ENCODE measurements around the gene MICAL2.
A peak's percentile ranks its signal among the peaks of the same experiment; 100 is the strongest.

MICAL2 gene

DNA sequence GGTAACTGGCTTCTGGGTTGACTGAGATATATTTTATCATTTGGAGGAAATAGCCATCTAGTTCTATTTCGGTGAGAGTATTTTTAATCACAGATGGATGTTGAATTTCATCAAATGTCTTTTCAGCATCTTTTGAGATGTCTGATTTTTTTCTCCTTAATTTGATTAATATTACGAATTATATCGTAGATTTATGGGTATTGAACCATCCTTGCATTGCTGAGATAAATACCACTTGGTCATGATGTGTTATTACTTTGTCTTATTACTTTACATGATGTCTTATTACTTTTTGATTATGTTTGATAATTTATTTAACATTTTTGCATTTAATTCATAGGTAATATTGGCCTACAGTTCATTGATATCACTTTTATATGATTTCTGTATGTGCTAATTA lies 188.2 kb downstream of the MICAL2 start:
- H3K4me1 ChIP-seq (ENCODE audit: control insufficient read depth, insufficient read depth, low read length): no peaks in the 10 kb centered on the region
- H3K4me3 ChIP-seq (ENCODE audit: low read depth, low read length): no peak overlapping the region
- H3K36me3 ChIP-seq (ENCODE audit: control insufficient read depth in 2 of 2, insufficient read depth in 1 of 2, low read length in 2 of 2): no peaks in the 10 kb centered on the region
- ChIA-PET CTCF (no interaction called here), POLR2A (no interaction called here)
- TF ChIP-seq ZNF426 (tag by site-specific recombination; IDR thresholded peaks at IDR 0.05): no peak
- peak; percentile 70 for TF ChIP-seq SETDB1 (IDR thresholded peaks at IDR 0.05; ENCODE audit: insufficient read length, low read length)
- TF ChIP-seq ZNF350 (tag by site-specific recombination; IDR thresholded peaks at IDR 0.05): no peak
- TF ChIP-seq SALL2 (tag by site-specific recombination; IDR thresholded peaks at IDR 0.05; ENCODE audit: borderline replicate concordance): no peak
- no peak for TF ChIP-seq ZFP3 (tag by site-specific recombination; IDR thresholded peaks at IDR 0.05; ENCODE audit: low read depth)
- H3K27ac ChIP-seq (ENCODE audit: extremely low read depth, low read depth, low read length): no peak overlapping the region
- no peaks in the 10 kb centered on the region for H3K9me3 ChIP-seq (ENCODE audit: control insufficient read depth, insufficient read depth, low read depth, low read length)

DNA sequence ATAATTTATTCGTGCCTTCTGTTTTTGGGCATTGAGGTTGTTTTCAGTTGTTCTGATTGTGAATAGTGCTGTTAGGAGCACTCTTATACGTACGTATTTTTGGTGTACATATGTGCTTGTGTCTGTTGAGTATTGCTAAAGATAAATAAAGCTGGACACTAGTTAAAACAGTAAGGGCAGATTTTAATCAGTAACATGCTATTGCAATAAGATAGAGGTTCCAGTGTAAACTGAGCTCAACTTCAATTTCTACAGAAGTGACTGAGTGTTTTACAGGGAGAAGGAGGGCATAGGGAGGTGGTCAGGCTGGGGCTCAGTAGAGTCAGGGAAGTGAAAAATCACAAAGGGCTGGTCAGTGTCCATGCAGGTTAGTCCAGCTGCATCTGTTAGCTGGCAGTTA lies 191.0 kb downstream of the MICAL2 start:
- Histone ChIP-seq H3K4me1 (ENCODE audit: control insufficient read depth, insufficient read depth, low read length) (no peaks in the 10 kb centered on the region), H3K4me3 (ENCODE audit: low read depth, low read length) (no peak overlapping the region), H3K9me3 (ENCODE audit: control insufficient read depth, insufficient read depth, low read depth, low read length) (no peaks in the 10 kb centered on the region), H3K27ac (ENCODE audit: extremely low read depth, low read depth, low read length) (no peak overlapping the region), H3K36me3 (ENCODE audit: control insufficient read depth in 2 of 2, insufficient read depth in 1 of 2, low read length in 2 of 2) (no peaks in the 10 kb centered on the region)
- TF ChIP-seq, protein P1, sequence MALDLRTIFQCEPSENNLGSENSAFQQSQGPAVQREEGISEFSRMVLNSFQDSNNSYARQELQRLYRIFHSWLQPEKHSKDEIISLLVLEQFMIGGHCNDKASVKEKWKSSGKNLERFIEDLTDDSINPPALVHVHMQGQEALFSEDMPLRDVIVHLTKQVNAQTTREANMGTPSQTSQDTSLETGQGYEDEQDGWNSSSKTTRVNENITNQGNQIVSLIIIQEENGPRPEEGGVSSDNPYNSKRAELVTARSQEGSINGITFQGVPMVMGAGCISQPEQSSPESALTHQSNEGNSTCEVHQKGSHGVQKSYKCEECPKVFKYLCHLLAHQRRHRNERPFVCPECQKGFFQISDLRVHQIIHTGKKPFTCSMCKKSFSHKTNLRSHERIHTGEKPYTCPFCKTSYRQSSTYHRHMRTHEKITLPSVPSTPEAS (tag by site-specific recombination; IDR thresholded peaks at IDR 0.05): no peak
- TF ChIP-seq ZBTB1 (tag by site-specific recombination; IDR thresholded peaks at IDR 0.05) (no peak), ZNF707 (tag by site-specific recombination; IDR thresholded peaks at IDR 0.05) (no peak), ZNF335 (tag by site-specific recombination; conservative IDR thresholded peaks at IDR 0.05) (no peak), ZNF184 (tag by site-specific recombination; IDR thresholded peaks at IDR 0.05) (no peak), YY1 (tag by site-specific recombination; IDR thresholded peaks at IDR 0.05) (no peak), ZNF768 (tag by site-specific recombination; IDR thresholded peaks at IDR 0.05) (no peak), ZFHX2 (tag by site-specific recombination; conservative IDR thresholded peaks at IDR 0.05) (no peak), MZF1 (tag by site-specific recombination; IDR thresholded peaks at IDR 0.05; ENCODE audit: borderline replicate concordance) (no peak), ZNF112 (tag by site-specific recombination; IDR thresholded peaks at IDR 0.05) (no peak), HOXA7 (CRISPR knock-in tag; IDR thresholded peaks at IDR 0.05; ENCODE audit: borderline replicate concordance) (no peak), ZNF19 (tag by site-specific recombination; IDR thresholded peaks at IDR 0.05; ENCODE audit: low read depth) (no peak), ZNF560 (tag by site-specific recombination; IDR thresholded peaks at IDR 0.05; ENCODE audit: borderline replicate concordance) (no peak), ZNF585B (tag by site-specific recombination; IDR thresholded peaks at IDR 0.05) (no peak), ZNF121 (tag by site-specific recombination; IDR thresholded peaks at IDR 0.05) (no peak)
- TF ChIP-seq, protein P2, sequence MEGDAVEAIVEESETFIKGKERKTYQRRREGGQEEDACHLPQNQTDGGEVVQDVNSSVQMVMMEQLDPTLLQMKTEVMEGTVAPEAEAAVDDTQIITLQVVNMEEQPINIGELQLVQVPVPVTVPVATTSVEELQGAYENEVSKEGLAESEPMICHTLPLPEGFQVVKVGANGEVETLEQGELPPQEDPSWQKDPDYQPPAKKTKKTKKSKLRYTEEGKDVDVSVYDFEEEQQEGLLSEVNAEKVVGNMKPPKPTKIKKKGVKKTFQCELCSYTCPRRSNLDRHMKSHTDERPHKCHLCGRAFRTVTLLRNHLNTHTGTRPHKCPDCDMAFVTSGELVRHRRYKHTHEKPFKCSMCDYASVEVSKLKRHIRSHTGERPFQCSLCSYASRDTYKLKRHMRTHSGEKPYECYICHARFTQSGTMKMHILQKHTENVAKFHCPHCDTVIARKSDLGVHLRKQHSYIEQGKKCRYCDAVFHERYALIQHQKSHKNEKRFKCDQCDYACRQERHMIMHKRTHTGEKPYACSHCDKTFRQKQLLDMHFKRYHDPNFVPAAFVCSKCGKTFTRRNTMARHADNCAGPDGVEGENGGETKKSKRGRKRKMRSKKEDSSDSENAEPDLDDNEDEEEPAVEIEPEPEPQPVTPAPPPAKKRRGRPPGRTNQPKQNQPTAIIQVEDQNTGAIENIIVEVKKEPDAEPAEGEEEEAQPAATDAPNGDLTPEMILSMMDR (tag by site-specific recombination; IDR thresholded peaks at IDR 0.05): no peak
- TF ChIP-seq, protein P3, sequence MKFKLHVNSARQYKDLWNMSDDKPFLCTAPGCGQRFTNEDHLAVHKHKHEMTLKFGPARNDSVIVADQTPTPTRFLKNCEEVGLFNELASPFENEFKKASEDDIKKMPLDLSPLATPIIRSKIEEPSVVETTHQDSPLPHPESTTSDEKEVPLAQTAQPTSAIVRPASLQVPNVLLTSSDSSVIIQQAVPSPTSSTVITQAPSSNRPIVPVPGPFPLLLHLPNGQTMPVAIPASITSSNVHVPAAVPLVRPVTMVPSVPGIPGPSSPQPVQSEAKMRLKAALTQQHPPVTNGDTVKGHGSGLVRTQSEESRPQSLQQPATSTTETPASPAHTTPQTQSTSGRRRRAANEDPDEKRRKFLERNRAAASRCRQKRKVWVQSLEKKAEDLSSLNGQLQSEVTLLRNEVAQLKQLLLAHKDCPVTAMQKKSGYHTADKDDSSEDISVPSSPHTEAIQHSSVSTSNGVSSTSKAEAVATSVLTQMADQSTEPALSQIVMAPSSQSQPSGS (tag by site-specific recombination; IDR thresholded peaks at IDR 0.05; ENCODE audit: low read depth): no peak
- TF ChIP-seq, protein P4, sequence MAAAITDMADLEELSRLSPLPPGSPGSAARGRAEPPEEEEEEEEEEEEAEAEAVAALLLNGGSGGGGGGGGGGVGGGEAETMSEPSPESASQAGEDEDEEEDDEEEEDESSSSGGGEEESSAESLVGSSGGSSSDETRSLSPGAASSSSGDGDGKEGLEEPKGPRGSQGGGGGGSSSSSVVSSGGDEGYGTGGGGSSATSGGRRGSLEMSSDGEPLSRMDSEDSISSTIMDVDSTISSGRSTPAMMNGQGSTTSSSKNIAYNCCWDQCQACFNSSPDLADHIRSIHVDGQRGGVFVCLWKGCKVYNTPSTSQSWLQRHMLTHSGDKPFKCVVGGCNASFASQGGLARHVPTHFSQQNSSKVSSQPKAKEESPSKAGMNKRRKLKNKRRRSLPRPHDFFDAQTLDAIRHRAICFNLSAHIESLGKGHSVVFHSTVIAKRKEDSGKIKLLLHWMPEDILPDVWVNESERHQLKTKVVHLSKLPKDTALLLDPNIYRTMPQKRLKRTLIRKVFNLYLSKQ (tag by site-specific recombination; IDR thresholded peaks at IDR 0.05; ENCODE audit: borderline replicate concordance): no peak
- ChIA-PET POLR2A (no interaction called here), CTCF (interaction anchor here (0.7 to 3.4 kb wide), 3 partner anchors 12 to 662 kb away, joined by 3 to 17 read pairs (median 3); no protein-coding TSS in a partner anchor)

Measured in HEK293 (cell line).